Endothelial cell of hepatic sinusoid (primary cell): ENCODE results near the gene IMPDH1.

ENCODE experiments used
- in situ Hi-C: cut with HindIII; loops from 2 replicates; pipeline ENCODE4 v1.10.0; 2017; ENCODE audit warnings: low sequenced_read_pairs

IMPDH1 gene

DNA sequence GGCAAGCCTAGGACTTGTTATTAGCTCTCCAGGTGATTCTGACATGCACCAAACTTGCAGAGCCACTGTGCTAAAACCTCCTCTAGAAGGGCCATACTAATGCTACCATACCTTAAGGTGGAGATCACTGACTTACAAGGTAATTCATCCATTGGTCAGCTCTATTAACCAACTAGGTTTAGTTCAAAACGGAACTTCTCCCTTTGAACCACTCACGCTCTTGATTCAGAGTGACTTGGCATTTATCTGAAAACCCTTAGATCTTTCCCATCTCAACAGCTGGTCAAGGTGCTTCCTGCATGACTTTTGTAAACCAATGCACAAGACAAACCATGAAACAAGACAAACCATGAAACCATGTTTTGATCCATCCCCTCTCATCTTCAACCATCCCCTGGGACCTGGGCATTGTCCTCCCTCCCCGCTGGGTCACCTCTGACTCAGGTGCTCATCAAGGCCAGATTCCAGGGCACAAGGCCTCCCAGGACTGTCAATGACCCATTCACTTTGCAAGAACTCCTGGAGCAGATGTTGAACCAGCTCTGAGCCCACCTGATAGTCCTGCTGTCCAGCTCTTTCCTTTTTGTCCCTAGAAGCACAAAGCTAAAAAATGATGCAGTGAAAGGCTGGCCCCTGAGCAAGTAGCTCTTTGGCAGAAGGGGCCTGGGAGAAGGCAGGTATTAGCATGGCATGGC, 18.8 kb downstream of the IMPDH1 start:
- in situ Hi-C loops = loop anchor here (10.0 kb wide), 2 partner anchors 54 to 56 kb away; no protein-coding TSS in a partner anchor

DNA sequence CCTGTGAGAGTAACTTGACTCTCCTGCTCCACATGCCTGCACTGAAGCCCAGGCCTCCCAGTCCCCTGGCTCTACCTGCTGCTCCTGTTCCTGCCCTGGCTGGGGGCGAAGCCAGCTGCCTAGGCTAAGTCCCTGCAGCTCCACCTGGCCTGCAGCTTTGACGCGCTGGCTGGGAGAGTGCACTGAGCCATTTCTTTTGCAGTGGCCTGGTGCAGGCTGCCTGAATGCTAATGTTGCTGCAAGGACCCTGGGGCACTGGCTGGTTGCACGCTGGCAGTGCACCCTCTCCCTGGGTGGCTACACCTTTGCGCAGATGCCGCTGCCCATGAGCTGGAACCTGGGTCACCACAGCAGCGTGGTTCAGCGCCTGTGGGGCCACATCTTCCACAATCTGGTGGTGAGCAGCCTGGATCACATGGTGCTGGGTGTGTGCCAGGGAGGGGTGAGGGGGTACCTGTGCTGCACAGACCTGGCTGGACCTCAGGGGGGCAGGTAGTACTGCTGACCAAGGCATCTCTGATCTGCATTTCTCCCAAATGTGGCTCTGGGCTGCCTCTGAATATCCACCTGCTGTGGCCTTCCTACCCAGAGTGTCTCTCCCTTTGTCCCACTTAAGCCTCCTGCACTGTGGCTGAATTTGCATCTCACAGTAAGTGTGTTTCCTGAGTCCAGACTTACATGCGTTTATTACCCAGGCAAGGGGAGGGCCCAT, 20.0 kb downstream of the IMPDH1 start:
- in situ Hi-C loops = loop anchor here (10.0 kb wide), 2 partner anchors 55 kb away; no protein-coding TSS in a partner anchor

DNA sequence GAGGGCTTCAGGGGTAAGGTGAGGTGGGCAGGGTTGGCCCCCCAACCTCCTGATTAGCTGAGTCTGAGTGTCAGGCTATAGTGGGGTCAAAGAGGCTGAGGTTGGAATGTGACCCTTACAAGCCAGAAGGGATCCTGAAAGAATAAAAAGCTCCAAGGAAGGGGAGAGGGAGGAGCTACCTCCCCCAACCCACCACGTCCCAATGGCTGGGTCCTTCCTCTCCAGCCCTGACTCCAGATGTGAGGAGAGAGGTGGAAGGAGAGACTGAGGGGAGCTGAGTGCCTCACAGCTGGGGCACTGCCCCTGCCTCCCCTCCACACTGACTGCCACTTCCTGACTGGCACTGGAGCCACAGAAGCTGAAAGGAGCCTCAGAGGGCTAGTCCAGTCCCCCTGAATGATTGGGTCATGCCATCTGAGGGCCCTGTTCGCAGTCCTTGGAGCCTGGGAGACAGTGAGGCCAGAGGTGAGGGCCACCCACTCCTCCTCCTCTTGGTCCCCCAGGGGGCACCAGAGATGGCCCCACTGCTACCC, 20.6 kb downstream of the IMPDH1 start:
- in situ Hi-C loops = no loop called here

DNA sequence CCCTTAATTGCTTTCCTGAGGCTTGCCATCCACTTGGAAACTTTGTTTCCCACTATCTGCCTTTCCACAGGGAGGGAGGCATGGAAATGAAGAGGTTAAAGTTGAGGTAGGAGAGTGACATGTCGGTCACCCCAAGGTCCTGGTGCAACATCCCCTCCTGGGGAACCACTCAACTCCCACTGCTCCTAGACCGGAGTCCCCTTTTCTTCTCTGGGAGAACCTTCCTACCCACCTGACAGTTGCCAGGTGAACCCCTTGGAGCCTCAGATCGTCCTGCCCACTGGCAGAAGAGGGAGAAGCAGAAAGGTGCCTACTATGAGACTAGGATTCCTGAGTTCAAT, 21.7 kb downstream of the IMPDH1 start:
- in situ Hi-C loops = no loop called here

DNA sequence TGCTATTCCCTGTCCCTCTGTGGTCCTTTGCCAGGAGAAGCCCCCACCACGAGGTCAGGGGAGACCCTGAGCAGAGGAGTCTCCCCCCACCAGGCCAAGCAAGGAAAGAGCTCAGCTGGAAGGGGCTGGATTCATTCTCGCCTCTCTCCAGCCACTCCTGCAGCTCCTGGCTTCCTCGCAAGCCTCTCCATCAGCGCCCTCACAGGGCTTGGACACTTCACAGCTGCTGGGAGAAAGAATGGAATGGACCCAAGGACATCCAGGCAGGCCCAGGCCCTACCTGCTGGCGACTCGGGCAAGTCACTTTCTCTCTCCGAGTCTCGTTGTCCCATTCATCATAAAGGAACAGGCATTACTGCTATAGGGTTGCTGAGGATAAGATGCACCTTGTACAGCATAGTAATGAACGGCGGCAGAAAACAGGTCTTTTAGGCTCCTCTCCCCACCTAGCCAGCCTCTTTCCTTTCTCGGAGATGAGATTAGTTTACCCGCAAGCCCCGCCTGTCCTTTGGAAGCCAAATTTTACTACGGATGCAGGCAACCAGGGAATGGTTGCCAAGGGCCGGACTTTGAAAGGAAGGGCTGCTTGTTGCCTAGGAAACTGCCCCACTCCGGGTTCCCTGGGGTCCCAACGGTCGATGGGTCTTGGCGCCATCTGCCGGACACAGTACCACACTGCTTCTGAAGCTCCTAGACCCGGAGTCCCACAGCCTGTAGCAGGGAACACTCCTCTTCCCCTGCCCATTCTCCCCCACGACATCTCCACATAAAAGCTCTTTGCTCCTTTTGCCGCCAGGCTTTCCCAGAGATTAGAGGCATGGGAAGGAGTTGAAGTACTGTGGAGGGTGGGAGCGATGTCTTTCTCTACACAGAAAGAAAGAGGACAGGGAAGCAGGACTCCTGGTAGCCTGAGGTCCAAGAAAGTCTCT, 22.3 kb downstream of the IMPDH1 start:
- in situ Hi-C loops = no loop called here

DNA sequence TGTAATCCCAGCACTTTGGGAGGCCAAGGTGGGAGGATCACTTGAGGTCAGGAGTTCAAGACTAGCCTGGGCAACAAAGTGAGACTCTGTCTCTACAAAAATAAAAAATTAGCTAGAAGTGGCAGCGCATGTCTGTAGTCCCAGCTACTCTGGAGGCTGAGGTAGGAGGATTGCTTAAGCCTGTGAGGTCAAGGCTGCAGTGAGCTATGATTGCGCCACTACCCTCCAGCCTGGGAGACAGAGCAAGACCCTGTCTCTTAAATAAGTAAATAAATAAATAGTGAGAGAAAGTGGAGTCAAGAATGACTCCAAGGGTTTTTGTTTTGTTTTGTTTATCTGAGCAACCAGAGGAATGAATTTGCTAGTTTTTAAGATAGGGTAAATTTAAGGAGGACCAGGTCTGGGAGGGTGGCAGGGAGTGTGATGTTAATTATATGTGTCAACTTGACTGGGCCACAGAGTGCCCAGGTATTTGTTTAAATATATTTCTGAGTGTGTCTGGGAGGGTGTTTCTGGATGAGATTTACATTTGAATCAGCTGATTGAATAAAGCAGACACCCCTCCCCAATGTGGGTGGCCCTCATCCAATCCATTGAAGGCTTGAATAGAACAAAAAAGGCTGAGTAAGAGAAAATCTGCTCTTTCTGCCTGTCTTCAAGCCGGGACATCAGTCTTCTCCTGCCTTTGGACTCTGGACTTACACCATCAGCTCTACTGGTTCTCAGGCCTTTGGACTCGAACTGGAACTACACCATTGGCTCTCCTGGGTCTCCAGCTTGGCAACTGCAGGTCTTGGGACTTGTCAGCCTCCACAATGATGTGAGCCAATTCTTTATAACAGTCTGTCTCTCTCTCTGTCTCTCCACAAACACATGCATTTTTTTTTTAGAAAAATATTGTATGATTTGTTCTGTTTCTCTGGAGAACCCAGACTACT, 23.5 kb downstream of the IMPDH1 start:
- in situ Hi-C loops = no loop called here

DNA sequence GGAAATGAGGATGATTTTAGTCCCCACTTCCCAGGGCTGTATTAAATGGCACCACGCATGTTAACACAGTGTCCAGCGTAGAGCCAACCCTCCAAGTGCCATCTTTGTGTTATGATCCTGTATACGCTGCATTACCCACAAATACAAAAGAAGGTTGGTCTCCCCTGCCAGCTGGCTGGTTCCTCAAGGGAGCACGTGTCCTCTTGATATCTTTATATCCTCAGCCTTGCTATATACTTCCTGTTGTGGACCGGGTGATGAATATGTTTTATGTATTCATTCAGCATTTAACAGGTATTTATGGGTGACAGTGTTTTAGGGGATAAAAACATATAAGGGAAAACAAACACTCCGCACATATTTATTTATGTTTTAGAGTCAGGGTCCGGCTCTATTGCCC, 25.1 kb downstream of the IMPDH1 start:
- in situ Hi-C loops = no loop called here

DNA sequence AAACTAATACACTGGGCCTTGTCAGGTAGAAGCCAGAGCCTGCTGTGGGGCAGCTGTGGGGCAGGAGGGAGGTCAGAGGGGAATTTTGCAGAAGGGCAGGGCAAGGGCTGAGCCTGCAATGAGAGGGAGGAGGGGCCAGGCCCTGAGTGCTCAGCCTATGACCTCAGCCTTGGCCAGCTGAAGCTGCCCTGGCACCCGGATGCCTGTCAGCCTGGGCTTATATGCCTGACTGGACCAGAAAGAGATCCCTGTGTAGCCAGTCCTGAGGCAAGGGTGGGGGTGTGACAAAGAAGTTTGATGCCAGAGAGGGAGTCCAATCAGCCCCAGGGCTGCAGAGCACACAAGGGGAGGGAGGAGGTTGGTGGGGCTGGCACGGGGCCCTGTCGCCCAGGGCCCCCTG, 26.0 kb downstream of the IMPDH1 start:
- in situ Hi-C loops = no loop called here

DNA sequence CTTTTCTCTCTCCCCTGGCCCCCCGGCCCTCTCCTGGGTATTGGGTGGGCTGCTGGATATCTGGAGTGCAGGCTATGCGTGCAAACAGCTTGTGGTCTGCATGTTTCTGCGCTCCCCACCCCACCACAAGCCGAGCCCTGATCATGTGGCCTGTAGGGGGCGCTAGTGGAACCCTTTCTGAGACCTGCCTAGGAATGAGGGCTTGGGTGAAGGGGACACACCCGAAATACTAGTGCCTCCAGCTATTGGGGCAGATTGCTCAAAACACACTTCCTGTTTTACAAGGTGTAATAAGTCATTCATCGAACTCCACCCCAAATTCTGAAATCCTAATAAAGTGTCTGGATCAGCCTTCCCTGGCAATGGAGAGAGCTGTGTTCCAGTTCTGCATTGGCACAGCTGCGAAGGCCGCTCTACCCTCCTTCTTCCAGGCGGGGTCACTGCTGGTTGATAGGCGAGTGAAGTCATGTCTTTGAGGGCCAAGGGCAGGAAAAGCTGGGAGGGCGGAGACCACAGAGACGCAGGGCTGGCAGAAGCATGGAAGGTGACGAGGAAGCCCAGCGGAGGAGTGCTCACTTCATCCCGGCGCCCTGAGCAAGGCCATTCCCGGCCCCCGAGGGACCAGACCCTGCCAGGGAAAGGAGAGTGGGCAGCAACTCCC, 28.5 kb downstream of the IMPDH1 start:
- in situ Hi-C loops = no loop called here

DNA sequence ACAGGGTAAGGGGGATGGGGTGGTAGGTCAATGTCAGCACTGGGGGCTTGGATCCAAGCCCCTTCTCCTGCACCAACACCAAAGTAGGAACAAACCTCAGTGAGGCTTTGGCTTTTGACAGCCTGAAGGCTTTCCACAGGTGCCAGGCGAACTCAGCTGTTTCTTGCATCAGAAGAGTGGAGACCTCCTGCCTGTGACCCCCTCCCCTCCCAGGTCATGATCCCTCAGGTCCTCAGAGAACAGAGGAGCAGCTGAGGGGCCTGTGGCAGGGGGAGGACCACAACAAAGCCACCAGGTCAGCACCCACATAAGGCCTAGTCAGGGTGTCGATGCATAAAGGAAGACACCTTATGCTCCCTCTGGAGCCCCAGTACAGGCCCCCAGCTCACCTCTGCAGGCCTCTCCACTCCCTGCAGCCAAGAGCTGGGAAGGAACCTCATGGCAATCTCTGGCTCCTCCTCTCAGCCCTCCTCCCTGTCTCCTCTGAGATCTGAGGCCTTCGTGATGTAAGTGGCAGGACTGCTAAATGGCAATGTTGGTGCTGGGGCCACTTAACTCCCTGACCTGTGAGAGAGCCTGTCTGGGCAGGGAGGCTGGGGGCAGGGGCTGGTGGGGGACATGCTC, 29.2 kb downstream of the IMPDH1 start:
- in situ Hi-C loops = no loop called here

DNA sequence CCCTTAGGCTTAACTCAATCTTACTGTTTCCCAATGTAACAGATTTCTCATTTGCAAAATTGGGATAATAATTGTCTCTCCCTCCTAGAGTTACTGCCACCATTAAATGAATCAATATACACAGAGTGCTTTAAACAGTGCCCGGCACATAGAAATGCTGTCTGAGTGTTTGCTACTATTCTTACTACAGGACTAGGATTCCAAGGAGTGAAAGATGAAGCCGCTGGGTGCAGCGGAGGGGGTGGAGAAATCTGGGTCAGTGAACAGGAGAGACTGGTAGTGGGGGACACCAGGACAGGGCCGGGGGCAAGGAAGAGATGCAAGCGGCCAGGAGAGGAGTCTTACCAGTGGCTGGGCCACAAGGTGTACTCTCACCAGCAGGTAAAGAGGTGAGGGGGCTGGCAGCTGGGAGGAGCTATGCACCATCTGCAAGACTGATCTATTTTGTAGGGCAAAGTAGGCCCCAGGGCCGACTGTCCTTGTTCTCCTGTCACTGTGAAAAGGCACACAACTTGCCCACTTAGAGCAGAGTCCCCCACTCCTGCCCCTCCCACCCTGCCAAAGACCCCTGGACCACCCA, 29.8 kb downstream of the IMPDH1 start:
- in situ Hi-C loops = no loop called here

DNA sequence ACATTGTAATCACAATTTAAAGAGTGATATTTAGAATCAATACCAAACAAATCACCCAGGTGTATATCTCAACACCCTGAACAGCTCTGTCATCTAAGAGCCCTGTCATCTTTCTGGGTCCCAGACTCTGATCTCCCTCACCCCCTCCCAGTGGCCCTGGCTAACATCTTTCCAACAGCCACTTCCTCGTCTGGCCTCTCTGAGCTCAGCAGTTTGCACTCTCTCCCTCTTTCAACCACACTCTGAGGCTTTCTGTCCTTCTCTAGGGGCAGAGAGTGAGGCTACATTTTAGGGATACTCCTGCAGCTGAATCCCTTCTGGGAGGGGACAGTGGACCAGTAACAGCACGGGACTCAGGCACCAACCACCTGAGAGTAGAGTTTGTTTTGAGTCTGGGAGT, 31.1 kb downstream of the IMPDH1 start:
- in situ Hi-C loops = no loop called here

DNA sequence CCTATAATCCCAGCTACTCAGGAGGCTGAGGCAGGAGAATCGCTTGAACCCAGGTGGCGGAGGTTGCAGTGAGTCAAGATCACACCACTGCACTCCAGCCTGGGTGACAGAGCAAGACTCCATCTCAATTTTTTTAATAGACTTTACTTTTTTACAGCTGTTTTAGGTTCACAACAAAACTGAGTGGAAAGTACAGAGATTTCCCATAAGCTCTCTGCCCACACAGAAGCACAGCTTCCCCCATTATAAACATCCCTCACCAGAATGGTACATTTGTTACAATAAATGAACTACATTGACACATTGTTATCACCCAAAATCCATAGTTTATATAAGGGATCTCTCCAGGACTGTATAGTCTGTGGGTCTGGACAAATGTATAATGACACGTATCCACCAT, 33.7 kb downstream of the IMPDH1 start:
- in situ Hi-C loops = no loop called here

DNA sequence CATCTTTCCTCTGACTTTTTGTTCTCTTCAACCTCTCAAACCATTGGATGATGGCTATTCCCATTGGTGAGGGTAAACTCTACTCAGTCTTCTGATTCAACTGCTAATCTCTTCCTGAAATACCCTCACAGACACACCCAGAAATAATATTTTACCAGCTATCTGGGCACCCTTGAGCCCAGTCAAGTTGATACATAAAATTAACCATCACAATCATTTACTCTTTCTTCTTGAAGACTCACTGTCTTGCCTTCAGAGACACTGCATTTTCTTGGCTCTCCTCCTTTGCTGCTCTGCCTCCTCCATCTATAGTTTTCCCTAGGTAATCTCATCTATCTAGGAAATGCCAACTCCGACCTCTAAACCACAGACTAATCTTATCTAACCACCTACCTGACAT, 35.7 kb downstream of the IMPDH1 start:
- in situ Hi-C loops = no loop called here

DNA sequence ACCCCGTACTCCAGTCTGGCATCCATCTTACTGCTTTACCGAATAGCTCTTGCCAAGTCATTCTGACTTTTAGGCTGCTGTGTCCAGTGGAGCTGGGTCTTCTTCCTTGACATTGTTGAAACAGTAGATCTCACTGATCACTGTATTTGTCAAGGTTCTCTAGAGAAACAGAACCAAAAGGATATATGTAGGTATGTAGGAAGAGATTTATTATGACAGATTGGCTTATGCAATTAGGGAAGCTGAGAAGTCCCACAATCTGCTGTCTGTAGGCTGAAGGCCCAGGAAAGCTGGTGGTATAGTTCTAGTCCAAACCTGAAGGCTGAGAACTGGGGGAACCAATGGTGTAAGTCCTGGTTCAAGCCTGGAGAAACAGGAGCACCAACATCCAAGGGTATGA, 36.2 kb downstream of the IMPDH1 start:
- in situ Hi-C loops = no loop called here

DNA sequence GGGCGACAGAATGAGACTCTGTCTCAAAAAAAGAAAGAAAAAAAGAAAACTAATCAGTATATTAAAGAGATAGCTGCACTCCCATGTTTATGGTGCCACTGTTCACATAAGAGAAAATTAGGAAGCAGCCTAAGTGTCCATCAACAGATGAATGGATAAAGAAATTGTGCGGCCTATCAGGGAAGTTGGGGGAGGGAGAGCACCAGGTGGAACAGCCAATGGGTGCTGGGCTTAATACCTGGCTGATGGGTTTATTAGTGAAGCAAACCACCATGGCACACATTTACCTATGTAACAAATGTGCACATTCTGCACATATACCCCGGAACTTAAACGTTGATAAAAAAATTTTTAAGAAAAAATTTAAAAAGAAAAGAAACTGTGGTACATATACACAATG, 39.3 kb downstream of the IMPDH1 start:
- in situ Hi-C loops = no loop called here

DNA sequence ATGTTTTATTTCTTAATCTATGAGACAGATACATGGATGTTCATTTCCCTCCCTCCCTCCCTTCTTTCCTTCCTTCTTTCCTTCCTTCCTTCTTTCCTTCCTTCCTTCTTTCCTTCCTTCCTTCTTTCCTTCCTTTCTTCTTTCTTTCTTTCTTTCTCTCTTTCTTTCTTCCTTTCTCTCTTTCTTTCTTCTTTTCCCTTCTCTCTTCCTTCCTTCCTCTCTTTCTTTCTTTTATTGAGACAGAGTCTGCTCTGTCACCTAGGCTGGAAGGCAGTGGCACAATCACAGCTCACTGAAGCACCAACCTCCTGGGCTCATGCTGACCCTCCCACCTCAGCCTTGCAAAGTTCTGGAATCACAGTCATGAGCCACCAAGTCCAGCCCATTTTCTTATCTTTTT, 42.8 kb downstream of the IMPDH1 start:
- in situ Hi-C loops = no loop called here

DNA sequence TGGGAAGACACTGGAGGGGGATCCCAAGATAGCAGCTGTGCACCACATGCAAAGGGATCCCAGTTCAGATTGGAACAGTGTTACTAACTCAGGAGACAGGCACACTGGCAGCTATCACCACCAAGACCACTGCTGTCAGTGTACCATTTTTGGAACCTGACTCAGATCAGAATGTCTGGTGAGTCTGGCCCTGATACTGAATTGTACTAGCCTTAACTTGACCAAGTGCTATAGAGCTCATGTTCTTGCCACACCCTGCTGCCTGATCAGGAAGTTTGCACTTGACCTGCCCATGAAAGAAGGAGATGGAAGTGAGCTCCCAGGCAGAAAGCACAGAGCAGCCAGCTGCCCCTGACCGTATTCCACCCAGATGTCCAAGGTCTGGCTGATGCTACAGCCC, 43.5 kb downstream of the IMPDH1 start:
- in situ Hi-C loops = no loop called here

DNA sequence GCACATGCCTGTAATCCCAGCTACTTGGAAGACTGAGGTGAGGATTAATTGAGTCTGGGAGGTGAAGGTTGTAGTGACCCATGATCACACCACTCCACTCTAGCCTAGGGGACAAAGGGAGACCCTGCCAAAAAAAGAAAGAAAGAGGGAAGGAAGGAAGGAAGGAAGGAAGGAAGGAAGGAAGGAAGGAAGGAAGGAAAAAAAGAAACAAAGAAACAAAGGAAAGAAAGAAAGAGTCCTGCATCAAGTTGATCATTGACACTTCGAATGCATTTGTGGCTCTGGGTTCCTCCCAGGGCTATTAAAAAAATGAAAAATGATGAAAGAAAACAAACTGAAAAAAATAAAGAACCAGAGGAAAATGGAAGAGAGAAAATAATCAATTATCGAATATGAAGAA, 44.4 kb downstream of the IMPDH1 start:
- in situ Hi-C loops = no loop called here
